Chondrocyte (in vitro differentiated cells): Measurements from ENCODE around the gene EPHA3. TPM values are rescaled to one million over a fixed set of nuclear protein-coding genes. Genes with fewer than 3 reads are reported as not detected.

ENCODE experiments used
- DNase-seq: peaks from one replicate; pipeline ENCODE4 v3.0.0; 2021; ENCODE audit warnings: mixed read lengths, low spot score
- H3K27ac Mint-ChIP-seq: one replicate; pipeline ENCODE4 v1.8.0; 2021; ENCODE audit warnings: mild to moderate bottlenecking, moderate library complexity, mixed read lengths; ENCODE audit not compliant: unreplicated experiment
- H3K27me3 Mint-ChIP-seq: 2 replicates; pipeline ENCODE4 v1.8.0; 2021; ENCODE audit warnings: low read depth, mixed read lengths
- H3K36me3 Mint-ChIP-seq: 2 replicates; pipeline ENCODE4 v1.8.0; 2021; ENCODE audit warnings: low read depth, mixed read lengths
- H3K4me1 Mint-ChIP-seq: 2 replicates; pipeline ENCODE4 v1.8.0; 2021; ENCODE audit warnings: low read depth, mild to moderate bottlenecking, mixed read lengths
- H3K4me3 Mint-ChIP-seq: one replicate; pipeline ENCODE4 v1.8.0; 2021; ENCODE audit warnings: mild to moderate bottlenecking, moderate library complexity, mixed read lengths; ENCODE audit not compliant: unreplicated experiment
- H3K9me3 Mint-ChIP-seq: 2 replicates; pipeline ENCODE4 v1.8.0; 2021; ENCODE audit warnings: low read depth, mixed read lengths
- CTCF ChIP-seq: fragments of 200-600 bp; sonication (generic); IDR thresholded peaks from 2 replicates; pipeline ENCODE4 v1.5.0; 2021; ENCODE audit warnings: antibody characterized with exemption, mild to moderate bottlenecking, moderate library complexity
- total RNA-seq: library from RNA; stranded (reverse); gene quantifications from 3 replicates; pipeline ENCODE4 v1.2.1, GENCODE V29; 2021

EPHA3 gene
- total RNA-seq, 1 donor from 2014 or later = 0.87 TPM

- Mint-ChIP-seq H3K4me3 (no peak overlapping the region), H3K27ac (no peak overlapping the region), H3K9me3 (no peaks in the 10 kb centered on the region), H3K27me3 (no peaks in the 10 kb centered on the region), H3K4me1 (peaks cover 2% of the 10 kb centered on the region), H3K36me3 (no peaks in the 10 kb centered on the region)
- DNase-seq = no peak
- TF ChIP-seq CTCF = no peak
These were observed 333.7 kb downstream of the EPHA3 start for GRCh38 chr3:89441141-89441540.

GRCh38 chr3:89446593-89446992 is 339.2 kb downstream of the EPHA3 start:
- Mint-ChIP-seq H3K9me3 (no peaks in the 10 kb centered on the region), H3K4me1 (no peaks in the 10 kb centered on the region), H3K27me3 (no peaks in the 10 kb centered on the region), H3K36me3 (no peaks in the 10 kb centered on the region), H3K27ac (no peak overlapping the region), H3K4me3 (no peak overlapping the region)
- TF ChIP-seq CTCF = no peak
- no peak for DNase-seq

GRCh38 chr3:89447243-89447642 is 339.8 kb downstream of the EPHA3 start:
- Mint-ChIP-seq H3K4me1 (no peaks in the 10 kb centered on the region), H3K27ac (no peak overlapping the region), H3K27me3 (no peaks in the 10 kb centered on the region), H3K4me3 (no peak overlapping the region), H3K36me3 (no peaks in the 10 kb centered on the region), H3K9me3 (no peaks in the 10 kb centered on the region)
- DNase-seq = no peak
- no peak for TF ChIP-seq CTCF

- TF ChIP-seq CTCF = no peak
- Mint-ChIP-seq H3K27me3 (peaks cover under 1% of the 10 kb centered on the region), H3K36me3 (no peaks in the 10 kb centered on the region), H3K9me3 (no peaks in the 10 kb centered on the region), H3K4me3 (no peak overlapping the region), H3K4me1 (no peaks in the 10 kb centered on the region), H3K27ac (no peak overlapping the region)
- no peak for DNase-seq
These were observed 341.7 kb downstream of the EPHA3 start for GRCh38 chr3:89449086-89449485.

GRCh38 chr3:89452066-89452465 is 344.6 kb downstream of the EPHA3 start:
- no peak for DNase-seq
- peaks cover 4% of the 10 kb centered on the region for H3K27me3 Mint-ChIP-seq
- no peaks in the 10 kb centered on the region for H3K4me1 Mint-ChIP-seq
- H3K9me3 Mint-ChIP-seq = no peaks in the 10 kb centered on the region
- no peak overlapping the region for H3K4me3 Mint-ChIP-seq
- no peak for TF ChIP-seq CTCF
- no peak overlapping the region for H3K27ac Mint-ChIP-seq
- no peaks in the 10 kb centered on the region for H3K36me3 Mint-ChIP-seq
